Measurements from ENCODE around the gene CPNE6.

GRCh38 chr14:24096545-24097181, 25.3 kb downstream of the CPNE6 start:
- TF ChIP-seq GATA2 (IDR thresholded peaks at IDR 0.05; ENCODE audit: low read depth, low read length) (no peak), GATA3 (IDR thresholded peaks at IDR 0.05; ENCODE audit: low read depth, low read length) (no peak)

Data from SH-SY5Y (cell line).